Upper lobe of right lung (tissue), 1 donor: ENCODE results near the gene TDRD7. TPM values are rescaled to one million over a fixed set of nuclear protein-coding genes. Genes with fewer than 3 reads are reported as not detected.

ENCODE experiments used
- ATAC-seq: fragments of 200-7000 bp; cut with Tn5 transposase; one replicate; pipeline ENCODE4 v1.9.1; 2020; ENCODE audit warnings: mild to moderate bottlenecking, moderate library complexity
- DNase-seq: peaks from one replicate; pipeline ENCODE4 v3.0.0-alpha.2; 2020
- H3K27ac ChIP-seq: fragments of 200-600 bp; one replicate; pipeline ENCODE4 v1.8.0; 2022
- H3K27me3 ChIP-seq: fragments of 200-600 bp; one replicate; pipeline ENCODE4 v1.8.0; 2022; ENCODE audit warnings: mild to moderate bottlenecking
- H3K36me3 ChIP-seq: fragments of 200-600 bp; one replicate; pipeline ENCODE4 v1.8.0; 2022
- H3K4me1 ChIP-seq: fragments of 200-600 bp; one replicate; pipeline ENCODE4 v1.8.0; 2022
- H3K4me3 ChIP-seq: fragments of 200-600 bp; one replicate; pipeline ENCODE4 v1.8.0; 2022; ENCODE audit warnings: mild to moderate bottlenecking
- H3K9me3 ChIP-seq: fragments of 200-600 bp; one replicate; pipeline ENCODE4 v1.8.0; 2022
- CTCF ChIP-seq: fragments of 200-600 bp; IDR thresholded peaks from one replicate; pipeline ENCODE4 v1.8.0; 2022; ENCODE audit warnings: antibody characterized with exemption
- intact Hi-C: fragments of 100-400 bp; cut with DNase I; formaldehyde crosslinking; loops from one replicate; pipeline ENCODE4 v1.11.0; 2022
- microRNA-seq: library from miRNA; unstranded; fragments of <30 nt; microRNA quantifications from one replicate; pipeline ENCODE4 v1.2.0, GENCODE V29; 2020; ENCODE audit warnings: borderline microRNAs expressed
- total RNA-seq: library from RNA; stranded (reverse); fragmentation: NEBNext Ultra II Directional; extraction: Animal tissue kit (Norgen Biotek cat#: 25700); gene quantifications from one replicate; pipeline ENCODE4 v1.2.1, GENCODE V29; 2021
- donor health status: DM: no; HTN: yes; CAD: no; lungs with severe emphysema.

Gene TDRD7
- total RNA-seq, 1 donor from 2014 or later: 18.2 TPM

GRCh38 chr9:97535771-97536170, 123.9 kb downstream of the TDRD7 start:
- Histone ChIP-seq H3K27ac (no peak overlapping the region), H3K36me3 (no peaks in the 10 kb centered on the region), H3K27me3 (no peaks in the 10 kb centered on the region), H3K9me3 (no peaks in the 10 kb centered on the region), H3K4me3 (no peak overlapping the region), H3K4me1 (no peaks in the 10 kb centered on the region)
- no peak for TF ChIP-seq CTCF
- intact Hi-C loops: no loop called here
- DNase-seq (peak; percentile 15), ATAC-seq (no peak)

GRCh38 chr9:97536480-97536879, 124.6 kb downstream of the TDRD7 start:
- ATAC-seq: no peak
- Histone ChIP-seq H3K27ac (no peak overlapping the region), H3K9me3 (no peaks in the 10 kb centered on the region), H3K4me1 (no peaks in the 10 kb centered on the region), H3K36me3 (no peaks in the 10 kb centered on the region), H3K27me3 (no peaks in the 10 kb centered on the region), H3K4me3 (no peak overlapping the region)
- intact Hi-C loops: no loop called here
- peak; percentile 17 for DNase-seq
- TF ChIP-seq CTCF: no peak

GRCh38 chr9:97543561-97543960, 131.7 kb downstream of the TDRD7 start:
- no peak for TF ChIP-seq CTCF
- Histone ChIP-seq H3K36me3 (no peaks in the 10 kb centered on the region), H3K9me3 (no peaks in the 10 kb centered on the region), H3K27me3 (no peaks in the 10 kb centered on the region), H3K4me3 (no peak overlapping the region), H3K27ac (no peak overlapping the region), H3K4me1 (no peaks in the 10 kb centered on the region)
- no peak for ATAC-seq
- intact Hi-C loops: no loop called here
- DNase-seq: no peak

GRCh38 chr9:97545486-97545885, 133.6 kb downstream of the TDRD7 start:
- peak; percentile 19 for DNase-seq
- Histone ChIP-seq H3K27me3 (no peaks in the 10 kb centered on the region), H3K27ac (no peak overlapping the region), H3K36me3 (no peaks in the 10 kb centered on the region), H3K4me1 (no peaks in the 10 kb centered on the region), H3K4me3 (no peak overlapping the region), H3K9me3 (no peaks in the 10 kb centered on the region)
- no peak for TF ChIP-seq CTCF
- no peak for ATAC-seq
- intact Hi-C loops: no loop called here

Small RNAs within 50 kb of the gene (microRNA-seq; reads per million reads assigned to microRNA genes)
- not detected for gene MIR1302-8

Other genes starting within 250 kb of the TDRD7 start
- 4.0 TPM for gene CCDC180, start 104.4 kb upstream of the TDRD7 start, total RNA-seq
- gene TMOD1, start 89.6 kb downstream of the TDRD7 start, total RNA-seq: 11.3 TPM
- gene TSTD2, start 221.3 kb downstream of the TDRD7 start, total RNA-seq: 20.0 TPM
- 25.4 TPM for gene NCBP1, start 221.7 kb downstream of the TDRD7 start, total RNA-seq